HEK293T (cell line): ENCODE results near the gene TMEM203.

Source experiments
- CTCF ChIA-PET: fragments of 350-600 bp; formaldehyde crosslinking; extraction: SDS; loops from one replicate; lab custom pipeline; 2021; ENCODE audit warnings: antibody characterized with exemption, inconsistent platforms; lab: Yijun Ruan, JAX
- POLR2A ChIA-PET: fragments of 350-600 bp; formaldehyde crosslinking; extraction: SDS; loops from one replicate; lab custom pipeline; 2020; ENCODE audit warnings: antibody characterized with exemption, inconsistent platforms; lab: Yijun Ruan, JAX
- DNase-seq: peaks from one replicate; pipeline ENCODE4 v3.0.0; 2012; ENCODE audit warnings: mixed read lengths; ENCODE audit errors: extremely low spot score
- ARNT ChIP-seq: fragments of 450-650 bp; IDR thresholded peaks from 2 replicates; pipeline ENCODE4 v1.6.1; 2017; ENCODE audit warnings: mild to moderate bottlenecking
- BHLHE40 ChIP-seq: fragments of 450-650 bp; IDR thresholded peaks from 2 replicates; pipeline ENCODE4 v1.6.1; 2016; ENCODE audit warnings: mild to moderate bottlenecking, moderate library complexity, borderline replicate concordance
- CTBP1 ChIP-seq: fragments of 450-650 bp; IDR thresholded peaks from 2 replicates; pipeline ENCODE4 v1.6.1; 2016; ENCODE audit warnings: borderline replicate concordance
- ELF4 ChIP-seq: fragments of 450-650 bp; IDR thresholded peaks from 2 replicates; pipeline ENCODE4 v1.6.1; 2017; ENCODE audit warnings: antibody characterized with exemption
- FOXA1 ChIP-seq: fragments of 450-650 bp; IDR thresholded peaks from 2 replicates; pipeline ENCODE4 v1.6.1; 2016; ENCODE audit warnings: mild to moderate bottlenecking
- FOXK2 ChIP-seq: fragments of 450-650 bp; IDR thresholded peaks from 2 replicates; pipeline ENCODE4 v1.6.1; 2016; ENCODE audit warnings: mild to moderate bottlenecking
- FOXM1 ChIP-seq: fragments of 450-650 bp; IDR thresholded peaks from 2 replicates; pipeline ENCODE4 v1.6.1; 2017; ENCODE audit warnings: mild to moderate bottlenecking, borderline replicate concordance
- HDGF ChIP-seq: fragments of 450-650 bp; IDR thresholded peaks from 2 replicates; pipeline ENCODE4 v1.6.1; 2017; ENCODE audit warnings: antibody characterized with exemption, borderline replicate concordance
- L3MBTL2 ChIP-seq: fragments of 450-650 bp; conservative IDR thresholded peaks from 2 replicates; pipeline ENCODE4 v1.6.1; 2016; ENCODE audit warnings: mild to moderate bottlenecking
- LEF1 ChIP-seq: fragments of 450-650 bp; IDR thresholded peaks from 2 replicates; pipeline ENCODE4 v1.6.1; 2017; ENCODE audit warnings: mild to moderate bottlenecking, borderline replicate concordance
- NFRKB ChIP-seq: fragments of 450-650 bp; IDR thresholded peaks from 2 replicates; pipeline ENCODE4 v1.6.1; 2016; ENCODE audit warnings: mild to moderate bottlenecking, moderate library complexity
- SP1 ChIP-seq: fragments of 450-650 bp; IDR thresholded peaks from 2 replicates; pipeline ENCODE4 v1.6.1; 2017
- SUZ12 ChIP-seq: fragments of 450-650 bp; IDR thresholded peaks from 2 replicates; pipeline ENCODE4 v1.6.1; 2016; ENCODE audit warnings: mild to moderate bottlenecking
- TARDBP ChIP-seq: fragments of 450-650 bp; IDR thresholded peaks from 2 replicates; pipeline ENCODE4 v1.6.1; 2016
- ZNF384 ChIP-seq: fragments of 450-650 bp; IDR thresholded peaks from 2 replicates; pipeline ENCODE4 v1.6.1; 2016
- TF ChIP-seq, protein P1 (sequence below): fragments of 450-650 bp; IDR thresholded peaks from 2 replicates; pipeline ENCODE4 v1.6.1; 2016

TMEM203 gene

DNA sequence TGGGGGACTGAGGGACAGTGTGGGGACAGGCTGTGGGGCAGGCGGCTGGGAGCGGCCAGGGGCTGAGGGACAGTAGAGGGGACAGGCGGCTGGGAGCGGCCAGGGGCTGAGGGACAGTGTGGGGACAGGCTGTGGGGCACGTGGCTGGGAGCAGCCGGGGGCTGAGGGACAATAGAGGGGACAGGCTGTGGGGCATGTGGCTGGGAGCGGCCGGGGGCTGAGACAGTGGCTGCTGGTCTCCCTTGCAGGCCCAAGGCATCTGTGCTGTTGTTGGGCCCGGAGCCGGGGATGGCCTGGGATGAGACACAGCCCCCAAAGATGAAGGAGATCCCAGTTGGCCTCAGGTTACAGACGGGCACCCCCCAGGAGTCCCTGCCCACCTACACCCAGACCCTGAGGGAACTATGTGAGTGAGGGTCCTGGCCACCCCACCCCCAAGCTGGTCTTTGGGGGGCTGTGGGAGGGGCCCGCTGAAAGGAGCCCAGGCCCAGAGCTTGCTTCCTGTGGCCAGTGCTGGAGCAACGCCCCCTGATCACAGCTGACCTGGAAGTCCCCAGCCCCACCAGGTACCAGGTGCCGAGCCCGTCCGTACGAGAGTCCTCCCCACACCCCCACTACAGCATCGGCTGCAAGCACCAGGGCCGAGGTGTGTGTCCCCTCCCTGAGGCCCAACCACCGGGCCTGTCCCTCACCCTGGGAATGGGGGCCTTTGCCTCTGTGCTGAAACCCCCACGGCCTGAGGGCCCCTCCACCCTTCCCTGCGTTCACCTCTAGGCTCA lies 46.2 kb upstream of the TMEM203 start:
- TF ChIP-seq ELF4: no peak
- no peak for TF ChIP-seq SUZ12
- no peak for TF ChIP-seq FOXK2
- no peak for TF ChIP-seq SP1
- ChIA-PET POLR2A (interaction anchor here (8.8 kb wide), 1 partner anchor 11 kb away, joined by 90 read pairs; the partner anchor contains the start of gene TUBB4B), CTCF (interaction anchor here (0.6 kb wide), 1 partner anchor 10 kb away, joined by 3 read pairs; no protein-coding TSS in a partner anchor)
- no peak for DNase-seq

DNA sequence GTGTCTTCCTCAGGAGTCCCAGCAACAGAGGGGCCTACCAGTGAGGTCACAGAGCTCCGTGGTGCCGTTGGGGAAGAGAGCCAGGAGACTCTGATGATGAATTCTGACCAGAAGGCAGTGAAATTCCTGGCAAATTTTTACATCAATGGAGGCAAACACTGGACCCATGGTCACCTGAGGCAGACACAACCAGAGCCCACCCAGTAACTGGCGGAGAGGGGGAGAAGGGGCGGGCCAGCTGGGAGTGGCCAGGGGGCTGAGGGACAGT lies 45.7 kb upstream of the TMEM203 start, which contains the start of gene STPG3:
STPG3 (plus strand) TSS at position 93 of the 268 bp plus-strand sequence; CDS start at position 94, 1 bp downstream.
- CTCF ChIA-PET: interaction anchor here (0.6 kb wide), 1 partner anchor 11 kb away, joined by 3 read pairs; no protein-coding TSS in a partner anchor
- POLR2A ChIA-PET: interaction anchor here (8.8 kb wide), 1 partner anchor 11 kb away, joined by 90 read pairs; the partner anchor contains the start of gene TUBB4B
- TF ChIP-seq NFRKB (no peak), ARNT (no peak), L3MBTL2 (no peak), SP1 (no peak), FOXK2 (no peak)
- no peak for DNase-seq

DNA sequence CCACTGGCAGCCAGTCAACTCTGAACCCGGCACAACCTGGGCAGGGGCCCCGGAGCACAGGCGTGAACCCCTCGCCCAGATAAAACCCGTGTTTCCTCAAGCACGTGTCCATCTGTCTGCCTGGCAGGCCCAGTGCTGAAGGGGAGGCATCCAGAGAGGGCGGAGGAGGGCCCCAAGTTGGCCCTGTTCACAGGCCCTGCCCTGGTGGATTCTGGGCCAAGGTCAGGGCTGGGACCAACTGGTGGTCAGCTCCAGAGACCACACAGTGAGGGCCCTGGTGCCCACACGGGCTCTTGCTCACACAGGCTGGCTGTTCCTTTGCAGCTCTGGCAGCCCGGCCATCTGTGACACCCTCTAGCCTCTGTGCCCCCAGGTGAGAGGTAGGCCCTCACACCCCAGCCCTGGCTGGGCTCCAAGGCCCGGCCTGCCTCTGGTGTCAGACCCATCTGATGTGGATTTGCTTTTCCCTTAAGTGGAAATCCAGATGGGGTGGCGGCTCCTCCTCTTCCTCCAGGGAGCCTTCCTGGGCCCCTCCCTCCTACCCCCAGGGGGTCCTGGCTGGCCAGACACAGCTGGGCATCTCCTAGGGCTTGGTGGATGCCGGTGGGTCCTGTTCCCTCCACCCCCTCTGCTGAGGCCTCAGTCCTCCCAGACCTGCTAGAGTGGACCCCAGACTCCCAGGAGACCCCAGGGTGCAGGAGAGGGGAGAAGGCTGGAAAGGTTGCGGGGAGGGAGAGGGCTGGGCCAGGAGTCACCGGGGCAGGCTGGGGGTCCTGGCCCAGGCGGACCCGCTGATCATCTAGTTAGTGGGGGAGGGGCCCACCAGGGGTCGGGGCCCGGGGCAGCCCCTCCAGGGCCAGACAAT lies 45.1 kb upstream of the TMEM203 start:
- no peak for DNase-seq
- ChIA-PET POLR2A (interaction anchor here (1.3 to 8.8 kb wide), 2 partner anchors 8 to 10 kb away, joined by 3 to 90 read pairs; partner anchors contain the start of gene TUBB4B), CTCF (interaction anchor here (0.6 kb wide), 1 partner anchor 12 kb away, joined by 3 read pairs; no protein-coding TSS in a partner anchor)
- TF ChIP-seq LEF1 (no peak), BHLHE40 (no peak), ELF4 (no peak), SP1 (no peak), SUZ12 (no peak), FOXA1 (no peak), HDGF (no peak), TARDBP (no peak), FOXM1 (no peak), NFRKB (no peak), FOXK2 (no peak), CTBP1 (no peak)
- TF ChIP-seq, protein P1, sequence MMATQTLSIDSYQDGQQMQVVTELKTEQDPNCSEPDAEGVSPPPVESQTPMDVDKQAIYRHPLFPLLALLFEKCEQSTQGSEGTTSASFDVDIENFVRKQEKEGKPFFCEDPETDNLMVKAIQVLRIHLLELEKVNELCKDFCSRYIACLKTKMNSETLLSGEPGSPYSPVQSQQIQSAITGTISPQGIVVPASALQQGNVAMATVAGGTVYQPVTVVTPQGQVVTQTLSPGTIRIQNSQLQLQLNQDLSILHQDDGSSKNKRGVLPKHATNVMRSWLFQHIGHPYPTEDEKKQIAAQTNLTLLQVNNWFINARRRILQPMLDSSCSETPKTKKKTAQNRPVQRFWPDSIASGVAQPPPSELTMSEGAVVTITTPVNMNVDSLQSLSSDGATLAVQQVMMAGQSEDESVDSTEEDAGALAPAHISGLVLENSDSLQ: no peak

- CTCF ChIA-PET: no interaction called here
- TF ChIP-seq ARNT: no peak
- no peak for TF ChIP-seq HDGF
- TF ChIP-seq FOXK2: no peak
- TF ChIP-seq FOXM1: no peak
- no peak for TF ChIP-seq L3MBTL2
- no peak for TF ChIP-seq SUZ12
- no peak for TF ChIP-seq LEF1
- TF ChIP-seq CTBP1: no peak
- TF ChIP-seq ELF4: no peak
- no peak for TF ChIP-seq FOXA1
- no peak for TF ChIP-seq BHLHE40
- TF ChIP-seq, protein P1: no peak
- DNase-seq: no peak
- POLR2A ChIA-PET: interaction anchor here (0.9 kb wide), 1 partner anchor 118 kb away, joined by 3 read pairs; no protein-coding TSS in a partner anchor
Observed at GRCh38 chr9:137247916-137248175, 42.4 kb upstream of the TMEM203 start.

- DNase-seq: no peak
- ChIA-PET CTCF (no interaction called here), POLR2A (interaction anchor here (0.9 kb wide), 1 partner anchor 118 kb away, joined by 3 read pairs; no protein-coding TSS in a partner anchor)
- TF ChIP-seq HDGF (no peak), LEF1 (no peak), ARNT (no peak), FOXK2 (no peak), FOXM1 (no peak), TARDBP (no peak), FOXA1 (no peak), SP1 (no peak), SUZ12 (no peak), NFRKB (no peak), CTBP1 (no peak), BHLHE40 (no peak), ZNF384 (no peak), L3MBTL2 (no peak), ELF4 (no peak)
- TF ChIP-seq, protein P1: no peak
Observed at GRCh38 chr9:137247135-137247915, 41.9 kb upstream of the TMEM203 start.
